Measurements from ENCODE around the gene GOLGA6L2. TPM values are rescaled to one million over a fixed set of nuclear protein-coding genes. Genes with fewer than 3 reads are reported as not detected.

The GOLGA6L2 gene
- total RNA-seq, 2 donors from 2014 or later, result not detected

DNA sequence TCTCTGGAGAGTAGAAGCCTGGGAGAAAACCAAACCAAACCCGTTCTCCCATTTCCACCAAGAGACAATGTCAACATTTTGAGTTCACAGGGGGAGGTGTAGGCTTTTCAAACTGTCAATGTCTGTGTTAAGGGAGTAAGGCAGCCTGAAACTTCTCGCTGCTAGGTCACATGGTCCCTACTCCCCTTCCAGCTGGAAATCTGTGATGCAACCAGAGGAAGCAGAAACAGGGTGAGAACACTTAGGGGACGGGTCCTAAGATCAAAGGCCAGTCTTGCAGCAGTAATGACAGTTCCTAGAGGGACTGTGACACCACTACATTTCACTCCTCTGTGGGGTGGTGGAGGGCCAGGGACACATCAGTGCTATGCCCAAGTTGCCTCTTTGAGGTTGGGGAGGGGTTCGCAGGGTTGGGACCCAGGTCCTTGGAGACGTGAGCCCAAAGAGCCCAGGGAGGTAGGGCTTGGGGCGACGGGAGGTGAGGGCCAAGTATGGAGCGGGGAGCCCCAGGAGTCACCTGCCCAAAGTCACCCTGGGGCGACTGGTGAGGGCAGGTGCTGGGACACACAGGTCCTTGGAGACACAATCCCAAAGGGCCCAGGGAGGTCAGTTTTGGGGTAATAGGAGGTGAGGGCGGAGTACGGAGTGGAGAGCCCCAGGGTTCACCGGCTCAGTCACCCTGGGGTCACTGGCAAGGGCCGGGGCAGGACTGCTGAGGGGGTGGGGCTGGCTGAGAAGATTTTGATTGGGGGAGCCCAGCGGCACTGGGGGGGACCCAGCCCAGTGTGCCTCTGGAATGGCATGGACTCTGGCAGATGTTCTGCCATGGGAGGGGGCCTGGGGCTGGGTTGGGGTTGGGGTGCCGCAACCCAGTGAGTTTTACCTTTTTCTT, 582 bp downstream of the GOLGA6L2 start:
- Histone ChIP-seq H3K4me1 (no peaks in the 10 kb centered on the region), H3K27me3 (no peaks in the 10 kb centered on the region), H3K36me3 (no peaks in the 10 kb centered on the region), H3K9me3 (no peaks in the 10 kb centered on the region), H3K27ac (no peak overlapping the region), H3K4me3 (no peak overlapping the region)
- no peak for TF ChIP-seq CTCF (IDR thresholded peaks at IDR 0.05)
- no peak for DNase-seq (ENCODE audit: low spot score)

GRCh38 chr15:23444269-23444668, 2.8 kb downstream of the GOLGA6L2 start:
- no peak for TF ChIP-seq CTCF (IDR thresholded peaks at IDR 0.05)
- Histone ChIP-seq H3K36me3 (no peaks in the 10 kb centered on the region), H3K27ac (no peak overlapping the region), H3K27me3 (no peaks in the 10 kb centered on the region), H3K4me1 (no peaks in the 10 kb centered on the region), H3K9me3 (no peaks in the 10 kb centered on the region), H3K4me3 (no peak overlapping the region)
- no peak for DNase-seq (ENCODE audit: low spot score)

DNA sequence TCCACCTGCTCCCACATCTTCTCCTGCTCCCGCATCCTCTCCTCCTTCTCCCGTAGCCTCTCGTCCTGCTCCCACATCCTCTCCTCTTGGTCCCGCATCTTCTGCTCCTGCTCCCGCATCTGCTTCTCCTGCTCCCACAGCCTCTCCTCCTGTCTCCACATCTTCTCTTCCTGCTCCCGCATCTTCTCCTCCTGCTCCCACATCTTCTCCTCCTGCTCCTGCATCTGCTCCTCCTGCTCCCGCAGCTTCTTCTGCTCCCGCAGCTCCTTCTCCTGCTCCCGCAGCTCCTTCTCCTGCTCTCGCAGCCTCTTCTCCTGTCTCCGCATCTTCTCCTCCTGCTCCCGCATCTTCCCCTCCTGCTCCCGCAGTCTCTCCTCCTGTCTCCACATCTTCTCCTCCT, 5.8 kb downstream of the GOLGA6L2 start:
- H3K4me3 ChIP-seq, result no peak overlapping the region
- DNase-seq (ENCODE audit: low spot score), result no peak
- H3K27me3 ChIP-seq, result no peaks in the 10 kb centered on the region
- H3K36me3 ChIP-seq, result no peaks in the 10 kb centered on the region
- no peak for TF ChIP-seq CTCF (IDR thresholded peaks at IDR 0.05)
- no peak overlapping the region for H3K27ac ChIP-seq
- H3K4me1 ChIP-seq, result no peaks in the 10 kb centered on the region
- no peaks in the 10 kb centered on the region for H3K9me3 ChIP-seq

- H3K9me3 ChIP-seq, result no peaks in the 10 kb centered on the region
- no peak for DNase-seq (ENCODE audit: low spot score)
- no peak for TF ChIP-seq CTCF (IDR thresholded peaks at IDR 0.05)
- no peaks in the 10 kb centered on the region for H3K4me1 ChIP-seq
- no peak overlapping the region for H3K4me3 ChIP-seq
- H3K27me3 ChIP-seq, result no peaks in the 10 kb centered on the region
- no peak overlapping the region for H3K27ac ChIP-seq
- H3K36me3 ChIP-seq, result no peaks in the 10 kb centered on the region
Measured at GRCh38 chr15:23440596-23440995, 6.4 kb downstream of the GOLGA6L2 start.

DNA sequence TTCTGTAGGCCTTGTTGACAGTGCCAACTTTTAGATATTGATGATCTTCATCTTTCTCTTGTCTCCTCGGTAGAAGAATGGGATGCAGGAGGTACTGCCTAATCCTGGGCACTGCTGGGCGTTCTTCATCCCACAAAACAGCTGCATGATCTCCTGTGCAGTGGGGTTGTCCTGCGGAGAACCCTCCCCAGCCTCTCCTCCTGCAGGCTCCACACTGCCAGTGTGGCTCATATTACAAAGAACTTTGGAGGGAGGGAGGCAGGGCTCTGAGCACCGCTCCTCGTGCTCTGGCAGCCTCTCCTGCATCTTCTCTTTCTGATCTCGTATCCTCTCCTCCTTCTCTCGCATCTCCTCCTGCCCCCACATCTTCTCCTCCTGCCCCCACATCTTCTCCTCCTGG, 7.5 kb downstream of the GOLGA6L2 start:
- Histone ChIP-seq H3K4me1 (no peaks in the 10 kb centered on the region), H3K27me3 (no peaks in the 10 kb centered on the region), H3K27ac (no peak overlapping the region), H3K9me3 (no peaks in the 10 kb centered on the region), H3K36me3 (no peaks in the 10 kb centered on the region), H3K4me3 (no peak overlapping the region)
- DNase-seq (ENCODE audit: low spot score), result no peak
- TF ChIP-seq CTCF (IDR thresholded peaks at IDR 0.05), result no peak

All from right atrium auricular region (tissue), 2 donors.